ENCODE data around the gene CLCN7. TPM values are rescaled to one million over a fixed set of nuclear protein-coding genes. Genes with fewer than 3 reads are reported as not detected.

The CLCN7 gene
- total RNA-seq, 1 donor from 2014 or later: 36.6 TPM

DNA sequence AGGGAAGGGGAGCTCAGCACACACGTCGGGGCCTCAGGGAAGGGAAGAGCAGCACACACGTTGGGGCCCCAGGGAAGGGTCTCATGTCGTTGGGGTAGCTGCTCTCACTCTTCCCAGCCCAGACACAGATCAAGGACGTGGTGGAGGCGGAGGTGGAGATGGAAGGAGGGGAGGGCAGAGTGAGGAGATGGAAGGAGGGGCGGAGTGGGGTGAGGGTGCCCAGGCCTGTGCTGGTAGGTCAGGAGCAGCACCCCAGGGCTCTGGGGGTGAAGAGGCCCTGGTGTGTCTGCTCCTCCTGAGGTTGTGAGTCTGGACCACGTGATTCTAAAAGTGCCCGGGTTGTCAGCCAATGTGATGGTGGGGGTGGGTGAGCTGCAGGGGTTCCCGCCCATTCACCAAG is 14.9 kb downstream of the CLCN7 start:
- TF ChIP-seq CTCF (IDR thresholded peaks at IDR 0.05; ENCODE audit: insufficient read depth, low read length, severe bottlenecking): no peak

DNA sequence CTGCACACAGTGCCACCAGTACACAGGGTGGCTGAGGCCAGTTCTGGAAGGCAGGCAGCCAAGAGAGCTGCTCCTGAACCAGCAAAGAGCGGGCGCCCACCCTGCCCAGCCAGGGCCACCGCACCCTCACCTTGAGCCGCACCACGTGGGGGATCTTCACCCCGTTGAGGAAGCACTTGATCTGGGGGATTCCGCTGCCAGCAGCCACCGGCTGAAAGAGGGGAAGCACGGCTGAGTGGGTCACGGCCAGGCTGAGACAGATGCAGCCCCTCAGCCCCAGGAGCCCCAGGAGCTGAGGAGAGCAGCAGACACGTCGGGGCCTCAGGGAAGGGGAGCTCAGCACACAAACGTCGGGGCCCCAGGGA is 15.9 kb downstream of the CLCN7 start:
- peaks cover 6% of the 10 kb centered on the region for H3K36me3 ChIP-seq (ENCODE audit: control insufficient read depth, insufficient read depth, low read length)
- DNase-seq (ENCODE audit: low read depth) (no peak), FAIRE-seq (no peak)
- H3K4me3 ChIP-seq (ENCODE audit: low read depth, low read length): no peak overlapping the region
- no peaks in the 10 kb centered on the region for H3K27me3 ChIP-seq (ENCODE audit: control insufficient read depth, insufficient read depth, low read length)
- no peak for TF ChIP-seq CTCF (IDR thresholded peaks at IDR 0.05; ENCODE audit: insufficient read depth, low read length, severe bottlenecking)

More for the DNA sequence above, 14.9 kb downstream of the CLCN7 start:
- FAIRE-seq: no peak
- Histone ChIP-seq H3K4me3 (ENCODE audit: low read depth, low read length) (no peak overlapping the region), H3K27me3 (ENCODE audit: control insufficient read depth, insufficient read depth, low read length) (no peaks in the 10 kb centered on the region), H3K36me3 (ENCODE audit: control insufficient read depth, insufficient read depth, low read length) (peaks cover 6% of the 10 kb centered on the region)
- no peak for DNase-seq (ENCODE audit: low read depth)

- FAIRE-seq (peak; percentile 82), DNase-seq (ENCODE audit: low read depth) (peak; percentile 8)
- peaks cover 6% of the 10 kb centered on the region for H3K36me3 ChIP-seq (ENCODE audit: control insufficient read depth, insufficient read depth, low read length)
- H3K4me3 ChIP-seq (ENCODE audit: low read depth, low read length): no peak overlapping the region
- H3K27me3 ChIP-seq (ENCODE audit: control insufficient read depth, insufficient read depth, low read length): no peaks in the 10 kb centered on the region
- no peak for TF ChIP-seq CTCF (IDR thresholded peaks at IDR 0.05; ENCODE audit: insufficient read depth, low read length, severe bottlenecking)
Measured at GRCh38 chr16:1458336-1458976, 16.4 kb downstream of the CLCN7 start.

GRCh38 chr16:1457489-1458245 is 17.2 kb downstream of the CLCN7 start:
- H3K4me3 ChIP-seq (ENCODE audit: low read depth, low read length): no peak overlapping the region
- FAIRE-seq (no peak), DNase-seq (ENCODE audit: low read depth) (no peak)
- peaks cover 6% of the 10 kb centered on the region for H3K36me3 ChIP-seq (ENCODE audit: control insufficient read depth, insufficient read depth, low read length)
- no peaks in the 10 kb centered on the region for H3K27me3 ChIP-seq (ENCODE audit: control insufficient read depth, insufficient read depth, low read length)
- no peak for TF ChIP-seq CTCF (IDR thresholded peaks at IDR 0.05; ENCODE audit: insufficient read depth, low read length, severe bottlenecking)

GRCh38 chr16:1456951-1457350 is 17.9 kb downstream of the CLCN7 start:
- DNase-seq (ENCODE audit: low read depth): no peak
- H3K4me3 ChIP-seq (ENCODE audit: low read depth, low read length): no peak overlapping the region
- no peak for FAIRE-seq
- TF ChIP-seq CTCF (IDR thresholded peaks at IDR 0.05; ENCODE audit: insufficient read depth, low read length, severe bottlenecking): no peak
- H3K27me3 ChIP-seq (ENCODE audit: control insufficient read depth, insufficient read depth, low read length): no peaks in the 10 kb centered on the region
- H3K36me3 ChIP-seq (ENCODE audit: control insufficient read depth, insufficient read depth, low read length): peaks cover 6% of the 10 kb centered on the region
